ENCODE measurements around the gene EXTL1. TPM values are rescaled to one million over a fixed set of nuclear protein-coding genes. Genes with fewer than 3 reads are reported as not detected.

Gene EXTL1
- total RNA-seq, 1 donor = 0.18 TPM

- DNase-seq (ENCODE audit: low read depth) = peak; percentile 38
- TF ChIP-seq CTCF (IDR thresholded peaks at IDR 0.05; ENCODE audit: insufficient read depth, low read length) = no peak
- H3K4me3 ChIP-seq (ENCODE audit: low read depth, low read length) = no peak overlapping the region
These were observed 45.3 kb downstream of the EXTL1 start for GRCh38 chr1:26066857-26067256.

- TF ChIP-seq CTCF (IDR thresholded peaks at IDR 0.05; ENCODE audit: insufficient read depth, low read length) = no peak
- no peak within 1 kb of the TSS for H3K4me3 ChIP-seq (ENCODE audit: low read depth, low read length)
- DNase-seq (ENCODE audit: low read depth) = no peak
These were observed 45.9 kb downstream of the EXTL1 start, which contains the start of gene TRIM63 for GRCh38 chr1:26067432-26067911. Gene TRIM63 (minus strand): TSS chr1:26067630. CDS start chr1:26067494, 136 bp downstream.

- no peak for DNase-seq (ENCODE audit: low read depth)
- no peak for TF ChIP-seq CTCF (IDR thresholded peaks at IDR 0.05; ENCODE audit: insufficient read depth, low read length)
- H3K4me3 ChIP-seq (ENCODE audit: low read depth, low read length) = no peak overlapping the region
These were observed 48.3 kb downstream of the EXTL1 start for GRCh38 chr1:26069941-26070295.

- no peak overlapping the region for H3K4me3 ChIP-seq (ENCODE audit: low read depth, low read length)
- TF ChIP-seq CTCF (IDR thresholded peaks at IDR 0.05; ENCODE audit: insufficient read depth, low read length) = no peak
- DNase-seq (ENCODE audit: low read depth) = no peak
These were observed 48.9 kb downstream of the EXTL1 start for GRCh38 chr1:26070296-26070962.

- no peak for DNase-seq (ENCODE audit: low read depth)
- TF ChIP-seq CTCF (IDR thresholded peaks at IDR 0.05; ENCODE audit: insufficient read depth, low read length) = no peak
- H3K4me3 ChIP-seq (ENCODE audit: low read depth, low read length) = no peak overlapping the region
These were observed 49.4 kb downstream of the EXTL1 start for GRCh38 chr1:26070963-26071342.

GRCh38 chr1:26072305-26072704 lies 50.7 kb downstream of the EXTL1 start:
- H3K4me3 ChIP-seq (ENCODE audit: low read depth, low read length) = no peak overlapping the region
- no peak for TF ChIP-seq CTCF (IDR thresholded peaks at IDR 0.05; ENCODE audit: insufficient read depth, low read length)
- no peak for DNase-seq (ENCODE audit: low read depth)
